Adrenal gland (tissue), 5 donors: ENCODE results near the gene LYSMD2.
A peak's percentile ranks its signal among the peaks of the same experiment; 100 is the strongest.

Experiments used
- POLR2A ChIP-seq, 2 donors: fragments of 450-650 bp; IDR thresholded peaks; one replicate each; pipeline ENCODE4 v1.6.1; 2017; ENCODE audit warnings: antibody characterized with exemption in 2 of 2, mild to moderate bottlenecking in 2 of 2, moderate library complexity in 1 of 2
- TF ChIP-seq, protein P1 (sequence below), 6 experiments: fragments of 450-650 bp in 4 of 6; fragments of 200-600 bp in 2 of 6; sonication (generic) in 1 of 6; IDR thresholded peaks; 1 replicate in 5 of 6; 2 replicates in 1 of 6; pipeline versions ENCODE4 v1.5.1 to v1.8.0; 2016 to 2021; ENCODE audit warnings: antibody characterized with exemption in 6 of 6, mild to moderate bottlenecking in 2 of 6, moderate library complexity in 1 of 6
- donor health status: DM: no; HTN: no; CAD: no.

- TF ChIP-seq, protein P1, sequence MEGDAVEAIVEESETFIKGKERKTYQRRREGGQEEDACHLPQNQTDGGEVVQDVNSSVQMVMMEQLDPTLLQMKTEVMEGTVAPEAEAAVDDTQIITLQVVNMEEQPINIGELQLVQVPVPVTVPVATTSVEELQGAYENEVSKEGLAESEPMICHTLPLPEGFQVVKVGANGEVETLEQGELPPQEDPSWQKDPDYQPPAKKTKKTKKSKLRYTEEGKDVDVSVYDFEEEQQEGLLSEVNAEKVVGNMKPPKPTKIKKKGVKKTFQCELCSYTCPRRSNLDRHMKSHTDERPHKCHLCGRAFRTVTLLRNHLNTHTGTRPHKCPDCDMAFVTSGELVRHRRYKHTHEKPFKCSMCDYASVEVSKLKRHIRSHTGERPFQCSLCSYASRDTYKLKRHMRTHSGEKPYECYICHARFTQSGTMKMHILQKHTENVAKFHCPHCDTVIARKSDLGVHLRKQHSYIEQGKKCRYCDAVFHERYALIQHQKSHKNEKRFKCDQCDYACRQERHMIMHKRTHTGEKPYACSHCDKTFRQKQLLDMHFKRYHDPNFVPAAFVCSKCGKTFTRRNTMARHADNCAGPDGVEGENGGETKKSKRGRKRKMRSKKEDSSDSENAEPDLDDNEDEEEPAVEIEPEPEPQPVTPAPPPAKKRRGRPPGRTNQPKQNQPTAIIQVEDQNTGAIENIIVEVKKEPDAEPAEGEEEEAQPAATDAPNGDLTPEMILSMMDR (IDR thresholded peaks at IDR 0.05), result no peak
- TF ChIP-seq POLR2A (IDR thresholded peaks at IDR 0.05), result peak in 1 of 2 donors; percentile 41
Observed at GRCh38 chr15:51737522-51738305, at the start of gene LYSMD2.
